Immature natural killer cell (primary cell): ENCODE data around the gene KDM4B. TPM values are rescaled to one million over a fixed set of nuclear protein-coding genes. Genes with fewer than 3 reads are reported as not detected.
A peak's percentile ranks its signal among the peaks of the same experiment; 100 is the strongest.

ENCODE experiments used
- DNase-seq, 3 donors: peaks; one replicate each; pipeline ENCODE4 v3.0.0; 2022; ENCODE audit warnings: mixed read lengths in 1 of 3
- H3K27ac Mint-ChIP-seq, 6 donors: one replicate each; pipeline ENCODE4 v1.8.0; 2020; ENCODE audit warnings: mixed read lengths in 6 of 6, mild to moderate bottlenecking in 5 of 6, inconsistent platforms in 4 of 6, moderate library complexity in 3 of 6
- H3K27me3 Mint-ChIP-seq, 3 donors: one replicate each; pipeline ENCODE4 v1.8.0; 2020 to 2021; ENCODE audit warnings: low read depth in 3 of 3, mild to moderate bottlenecking in 3 of 3, mixed read lengths in 3 of 3, moderate library complexity in 3 of 3, inconsistent platforms in 1 of 3
- H3K36me3 Mint-ChIP-seq, 3 donors: one replicate each; pipeline ENCODE4 v1.8.0; 2020; ENCODE audit warnings: mixed read lengths in 3 of 3, inconsistent platforms in 2 of 3, mild to moderate bottlenecking in 2 of 3
- H3K4me1 Mint-ChIP-seq, 2 donors: one replicate each; pipeline ENCODE4 v1.8.0; 2020; ENCODE audit warnings: inconsistent platforms in 2 of 2, mild to moderate bottlenecking in 2 of 2, mixed read lengths in 2 of 2, moderate library complexity in 1 of 2
- H3K4me3 Mint-ChIP-seq, 5 donors: one replicate each; pipeline ENCODE4 v1.8.0; 2020; ENCODE audit warnings: mild to moderate bottlenecking in 5 of 5, mixed read lengths in 5 of 5, inconsistent platforms in 3 of 5, moderate library complexity in 3 of 5
- H3K9me3 Mint-ChIP-seq, 6 donors: one replicate each; pipeline ENCODE4 v1.8.0; 2020; ENCODE audit warnings: mild to moderate bottlenecking in 6 of 6, mixed read lengths in 6 of 6, inconsistent platforms in 4 of 6, moderate library complexity in 3 of 6
- polyA plus RNA-seq, 3 donors: library from polyadenylated mRNA; unstranded; fragments of 300-500 nt; fragmentation: Illumina TruSeq; gene quantifications; one replicate each; pipeline ENCODE4 v1.2.3, GENCODE V29; 2021

KDM4B gene
- polyA plus RNA-seq, 3 donors from 2014 or later = 4.3 to 22.4 (median 6.7) TPM

- no peak overlapping the region for H3K27ac Mint-ChIP-seq
- H3K9me3 Mint-ChIP-seq = no peaks in the 10 kb centered on the region
- DNase-seq = no peak
- peaks cover 0 to 3% (median 2%) of the 10 kb centered on the region in 3 donors for H3K27me3 Mint-ChIP-seq
- no peak overlapping the region for H3K4me3 Mint-ChIP-seq
- peaks cover 40 to 43% of the 10 kb centered on the region in 2 donors for H3K4me1 Mint-ChIP-seq
- H3K36me3 Mint-ChIP-seq = no peaks in the 10 kb centered on the region
Measured at GRCh38 chr19:4984106-4984380, 15.1 kb downstream of the KDM4B start.

- peaks cover 0 to 5% (median 3%) of the 10 kb centered on the region in 3 donors for H3K27me3 Mint-ChIP-seq
- no peaks in the 10 kb centered on the region for H3K9me3 Mint-ChIP-seq
- H3K27ac Mint-ChIP-seq = no peak overlapping the region
- H3K4me1 Mint-ChIP-seq = peaks cover 40 to 43% of the 10 kb centered on the region in 2 donors
- H3K4me3 Mint-ChIP-seq = no peak overlapping the region
- no peaks in the 10 kb centered on the region for H3K36me3 Mint-ChIP-seq
- DNase-seq = no peak
Measured at GRCh38 chr19:4984438-4984990, 15.6 kb downstream of the KDM4B start.

- Mint-ChIP-seq H3K36me3 (no peaks in the 10 kb centered on the region), H3K4me1 (peaks cover 50 to 51% of the 10 kb centered on the region in 2 donors), H3K4me3 (no peak overlapping the region)
Measured at GRCh38 chr19:4985551-4985991, 16.7 kb downstream of the KDM4B start.

GRCh38 chr19:4986056-4986455 lies 17.1 kb downstream of the KDM4B start:
- peaks cover 50 to 51% of the 10 kb centered on the region in 2 donors for H3K4me1 Mint-ChIP-seq

More at GRCh38 chr19:4985551-4985991, 16.7 kb downstream of the KDM4B start:
- peak overlapping the region in 2 of 6 donors; percentile 25 to 73 for H3K27ac Mint-ChIP-seq
- H3K27me3 Mint-ChIP-seq = peaks cover 0 to 5% (median 3%) of the 10 kb centered on the region in 3 donors
- H3K9me3 Mint-ChIP-seq = no peaks in the 10 kb centered on the region
- no peak for DNase-seq

GRCh38 chr19:4986471-4986891 lies 17.6 kb downstream of the KDM4B start:
- Mint-ChIP-seq H3K4me1 (peaks cover 50 to 53% of the 10 kb centered on the region in 2 donors), H3K4me3 (peak overlapping the region in 2 of 5 donors; percentile 21 to 45), H3K27me3 (peaks cover 0 to 5% (median 3%) of the 10 kb centered on the region in 3 donors), H3K36me3 (no peaks in the 10 kb centered on the region), H3K9me3 (no peaks in the 10 kb centered on the region), H3K27ac (no peak overlapping the region)
- DNase-seq = no peak

More at GRCh38 chr19:4986056-4986455, 17.1 kb downstream of the KDM4B start:
- H3K4me3 Mint-ChIP-seq = no peak overlapping the region
- H3K36me3 Mint-ChIP-seq = no peaks in the 10 kb centered on the region
- H3K9me3 Mint-ChIP-seq = no peaks in the 10 kb centered on the region
- peaks cover 0 to 5% (median 3%) of the 10 kb centered on the region in 3 donors for H3K27me3 Mint-ChIP-seq
- H3K27ac Mint-ChIP-seq = no peak overlapping the region
- no peak for DNase-seq

- Mint-ChIP-seq H3K36me3 (peaks cover 0 to 4% (median 0%) of the 10 kb centered on the region in 3 donors), H3K27ac (peak overlapping the region; percentile 18 to 86 (median 54)), H3K4me1 (peaks cover 50 to 61% of the 10 kb centered on the region in 2 donors), H3K27me3 (peaks cover 0 to 5% (median 3%) of the 10 kb centered on the region in 3 donors), H3K9me3 (no peaks in the 10 kb centered on the region), H3K4me3 (peak overlapping the region; percentile 17 to 81 (median 67))
- no peak for DNase-seq
Measured at GRCh38 chr19:4987256-4987655, 18.3 kb downstream of the KDM4B start.

- H3K27me3 Mint-ChIP-seq = peaks cover 0 to 5% (median 1%) of the 10 kb centered on the region in 3 donors
- peak overlapping the region; percentile 18 to 86 (median 54) for H3K27ac Mint-ChIP-seq
- DNase-seq = no peak
- no peaks in the 10 kb centered on the region for H3K9me3 Mint-ChIP-seq
- peak overlapping the region; percentile 50 to 81 (median 67) for H3K4me3 Mint-ChIP-seq
- H3K36me3 Mint-ChIP-seq = peaks cover 0 to 9% (median 0%) of the 10 kb centered on the region in 3 donors
- H3K4me1 Mint-ChIP-seq = peaks cover 51 to 66% of the 10 kb centered on the region in 2 donors
Measured at GRCh38 chr19:4987692-4988370, 18.9 kb downstream of the KDM4B start.

GRCh38 chr19:4988770-4989251 lies 19.9 kb downstream of the KDM4B start:
- Mint-ChIP-seq H3K27me3 (peaks cover 0 to 6% (median 1%) of the 10 kb centered on the region in 3 donors), H3K36me3 (peaks cover 0 to 13% (median 5%) of the 10 kb centered on the region in 3 donors), H3K4me3 (peak overlapping the region; percentile 27 to 81 (median 58)), H3K4me1 (peaks cover 54 to 75% of the 10 kb centered on the region in 2 donors), H3K9me3 (no peaks in the 10 kb centered on the region), H3K27ac (peak overlapping the region; percentile 29 to 80 (median 76))
- no peak for DNase-seq

GRCh38 chr19:4990306-4990705 lies 21.4 kb downstream of the KDM4B start:
- H3K4me3 Mint-ChIP-seq = no peak overlapping the region

GRCh38 chr19:4991538-4991937 lies 22.6 kb downstream of the KDM4B start:
- no peak for DNase-seq
- Mint-ChIP-seq H3K4me1 (peaks cover 56 to 73% of the 10 kb centered on the region in 2 donors), H3K9me3 (no peaks in the 10 kb centered on the region), H3K27me3 (peaks cover 0 to 6% (median 1%) of the 10 kb centered on the region in 3 donors), H3K4me3 (no peak overlapping the region), H3K36me3 (peaks cover 0 to 13% (median 5%) of the 10 kb centered on the region in 3 donors), H3K27ac (no peak overlapping the region)

More at GRCh38 chr19:4990306-4990705, 21.4 kb downstream of the KDM4B start:
- H3K9me3 Mint-ChIP-seq = no peaks in the 10 kb centered on the region
- H3K27me3 Mint-ChIP-seq = peaks cover 0 to 6% (median 1%) of the 10 kb centered on the region in 3 donors
- peaks cover 0 to 13% (median 5%) of the 10 kb centered on the region in 3 donors for H3K36me3 Mint-ChIP-seq
- no peak for DNase-seq
- peaks cover 57 to 69% of the 10 kb centered on the region in 2 donors for H3K4me1 Mint-ChIP-seq
- peak overlapping the region in 3 of 6 donors; percentile 14 to 80 (median 73) for H3K27ac Mint-ChIP-seq

GRCh38 chr19:4991996-4992698 lies 23.2 kb downstream of the KDM4B start:
- Mint-ChIP-seq H3K9me3 (no peaks in the 10 kb centered on the region), H3K4me1 (peaks cover 53 to 73% of the 10 kb centered on the region in 2 donors), H3K4me3 (no peak overlapping the region), H3K36me3 (peaks cover 0 to 13% (median 5%) of the 10 kb centered on the region in 3 donors), H3K27me3 (peaks cover 0 to 6% (median 1%) of the 10 kb centered on the region in 3 donors), H3K27ac (no peak overlapping the region)
- DNase-seq = no peak

- peak overlapping the region in 1 of 6 donors; percentile 56 for H3K27ac Mint-ChIP-seq
- peaks cover 0 to 5% (median 1%) of the 10 kb centered on the region in 3 donors for H3K27me3 Mint-ChIP-seq
Measured at GRCh38 chr19:4993683-4994082, 24.8 kb downstream of the KDM4B start.

GRCh38 chr19:4996701-4997100 lies 27.8 kb downstream of the KDM4B start:
- Mint-ChIP-seq H3K36me3 (peaks cover 0 to 13% (median 5%) of the 10 kb centered on the region in 3 donors), H3K27me3 (peaks cover 2 to 4% (median 3%) of the 10 kb centered on the region in 3 donors), H3K4me1 (peaks cover 22 to 55% of the 10 kb centered on the region in 2 donors), H3K9me3 (no peaks in the 10 kb centered on the region), H3K4me3 (no peak overlapping the region), H3K27ac (no peak overlapping the region)
- no peak for DNase-seq

More at GRCh38 chr19:4993683-4994082, 24.8 kb downstream of the KDM4B start:
- DNase-seq = no peak
- peaks cover 0 to 13% (median 5%) of the 10 kb centered on the region in 3 donors for H3K36me3 Mint-ChIP-seq
- no peak overlapping the region for H3K4me3 Mint-ChIP-seq
- no peaks in the 10 kb centered on the region for H3K9me3 Mint-ChIP-seq
- H3K4me1 Mint-ChIP-seq = peaks cover 38 to 66% of the 10 kb centered on the region in 2 donors
